Cardiac fibroblast (primary cell): ENCODE data around the gene MRRF.

ENCODE experiments used
- DNase-seq, 2 donors: peaks; one replicate each; pipeline versions ENCODE4 v3.0.0 to v3.0.0-alpha.2; 2010; ENCODE audit warnings: low read depth in 2 of 2
- H3K4me3 ChIP-seq, 2 donors: replicated peaks in 1 of 2; 1 replicate in 1 of 2; 2 replicates in 1 of 2; pipeline ENCODE4 v1.5.1; 2011; ENCODE audit warnings: low read depth in 2 of 2, low read length in 2 of 2, mild to moderate bottlenecking in 2 of 2, moderate library complexity in 1 of 2
- CTCF ChIP-seq: IDR thresholded peaks from one replicate; pipeline ENCODE4 v1.5.1; 2011; ENCODE audit warnings: low read depth, mild to moderate bottlenecking, low read length, inconsistent platforms

The MRRF gene

GRCh38 chr9:122264360-122265148, at the start of gene MRRF, which contains the start of gene RBM18:
TSS of gene MRRF (plus strand) at chr9:122264882. CDS start at chr9:122270892, 6,010 bp downstream.
TSS of gene RBM18 (minus strand) at chr9:122264840. CDS start at chr9:122261492, 3,348 bp downstream.
- DNase-seq: peak; percentile 91 to 93
- no peak for TF ChIP-seq CTCF
- peak within 1 kb of the TSS; percentile 86 to 96 for H3K4me3 ChIP-seq

GRCh38 chr9:122215663-122216062, 49.0 kb upstream of the MRRF start:
- no peak for TF ChIP-seq CTCF
- no peak for DNase-seq
- no peak overlapping the region for H3K4me3 ChIP-seq

- DNase-seq: no peak
- no peak overlapping the region for H3K4me3 ChIP-seq
- no peak for TF ChIP-seq CTCF
These were observed 48.4 kb upstream of the MRRF start for GRCh38 chr9:122216138-122216797.

GRCh38 chr9:122216798-122217418, 47.8 kb upstream of the MRRF start:
- H3K4me3 ChIP-seq: no peak overlapping the region
- no peak for TF ChIP-seq CTCF
- no peak for DNase-seq

- TF ChIP-seq CTCF: no peak
- DNase-seq: no peak
- H3K4me3 ChIP-seq: no peak overlapping the region
These were observed 47.0 kb upstream of the MRRF start for GRCh38 chr9:122217640-122218039.

- no peak for TF ChIP-seq CTCF
- H3K4me3 ChIP-seq: no peak overlapping the region
- no peak for DNase-seq
These were observed 46.4 kb upstream of the MRRF start for GRCh38 chr9:122218071-122218934.
